ENCODE data around the gene CFAP221. TPM values are rescaled to one million over a fixed set of nuclear protein-coding genes. Genes with fewer than 3 reads are reported as not detected.
A peak's percentile ranks its signal among the peaks of the same experiment; 100 is the strongest.

Gene CFAP221
- total RNA-seq, 2 experiments from 2014 or later: not detected

- Mint-ChIP-seq H3K4me1 (peaks cover 7% of the 10 kb centered on the region), H3K27me3 (no peaks in the 10 kb centered on the region), H3K36me3 (ENCODE audit: low read depth) (no peaks in the 10 kb centered on the region), H3K27ac (no peak overlapping the region), H3K4me3 (no peak overlapping the region), H3K9me3 (ENCODE audit: low read depth) (no peaks in the 10 kb centered on the region)
- intact Hi-C loops (cut with DNase I, micrococcal nuclease): no loop called here
- POLR2A ChIA-PET: no interaction called here
- DNase-seq (no peak), ATAC-seq (no peak)
- CTCF ChIA-PET: interaction anchor here (0.9 kb wide), 1 partner anchor 13 kb away, joined by 3 read pairs; no protein-coding TSS in a partner anchor
These were observed 129.5 kb downstream of the CFAP221 start for GRCh38 chr2:119673796-119674195.

GRCh38 chr2:119674711-119675500, 130.7 kb downstream of the CFAP221 start:
- no peak for ATAC-seq
- peaks cover 6% of the 10 kb centered on the region for H3K36me3 Mint-ChIP-seq (ENCODE audit: low read depth)
- H3K9me3 Mint-ChIP-seq (ENCODE audit: low read depth): no peaks in the 10 kb centered on the region
- no peak overlapping the region for H3K27ac Mint-ChIP-seq
- DNase-seq: no peak
- peaks cover 7% of the 10 kb centered on the region for H3K4me1 Mint-ChIP-seq
- no peaks in the 10 kb centered on the region for H3K27me3 Mint-ChIP-seq
- ChIA-PET POLR2A (no interaction called here), CTCF (interaction anchor here (0.6 to 1.6 kb wide), 5 partner anchors 11 to 638 kb away, joined by 3 to 4 read pairs (median 3); no protein-coding TSS in a partner anchor)
- no peak overlapping the region for H3K4me3 Mint-ChIP-seq
- intact Hi-C loops (cut with DNase I, micrococcal nuclease): no loop called here

GRCh38 chr2:119678021-119678656, 133.9 kb downstream of the CFAP221 start:
- Mint-ChIP-seq H3K4me3 (peak overlapping the region; percentile 87), H3K27ac (peak overlapping the region; percentile 73), H3K4me1 (peaks cover 26% of the 10 kb centered on the region), H3K27me3 (no peaks in the 10 kb centered on the region), H3K36me3 (ENCODE audit: low read depth) (peaks cover 25% of the 10 kb centered on the region), H3K9me3 (ENCODE audit: low read depth) (no peaks in the 10 kb centered on the region)
- intact Hi-C loops (cut with DNase I, micrococcal nuclease): loop anchor here in 1 of 2 experiments (2.0 kb wide), 1 partner anchor 545 kb away; the partner anchor contains the start of gene TMEM185B
- DNase-seq (no peak), ATAC-seq (peak; percentile 3)
- POLR2A ChIA-PET: interaction anchor here (0.6 to 1.2 kb wide), 3 partner anchors 17 to 339 kb away, joined by 4 to 6 read pairs (median 4); no protein-coding TSS in a partner anchor
- CTCF ChIA-PET: interaction anchor here (0.5 to 1.5 kb wide), 10 partner anchors 19 to 498 kb away, joined by 3 to 11 read pairs (median 4); no protein-coding TSS in a partner anchor

DNA sequence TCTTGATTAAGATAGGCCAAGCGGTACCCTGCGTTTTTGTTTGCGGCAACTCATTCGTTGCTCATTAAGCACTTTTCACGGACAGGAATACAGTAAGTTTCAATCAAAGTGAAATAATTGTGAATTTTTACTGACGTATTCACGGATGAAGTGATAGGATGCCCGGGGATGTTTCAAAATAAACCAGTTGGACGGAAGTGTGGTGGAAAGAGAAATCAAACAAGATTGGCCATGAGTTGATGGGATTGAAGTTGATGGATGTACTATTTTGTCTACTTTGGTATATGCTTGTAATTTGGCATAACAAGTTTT, 135.2 kb downstream of the CFAP221 start:
- Mint-ChIP-seq H3K36me3 (ENCODE audit: low read depth) (peaks cover 28% of the 10 kb centered on the region), H3K4me1 (peaks cover 35% of the 10 kb centered on the region), H3K4me3 (peak overlapping the region; percentile 87), H3K9me3 (ENCODE audit: low read depth) (no peaks in the 10 kb centered on the region), H3K27me3 (no peaks in the 10 kb centered on the region), H3K27ac (peak overlapping the region; percentile 88)
- peak; percentile 2 for ATAC-seq
- intact Hi-C loops (cut with DNase I, micrococcal nuclease): loop anchor here (1.0 to 2.0 kb wide), 8 partner anchors 80 to 573 kb away; partner anchors contain the start of genes PTPN4 (in 2 of the 2), CFAP221 (in 1 of the 2), EPB41L5 (in 1 of the 2) and RALB (in 1 of the 2)
- POLR2A ChIA-PET: interaction anchor here (1.2 kb wide), 1 partner anchor 16 kb away, joined by 4 read pairs; no protein-coding TSS in a partner anchor
- CTCF ChIA-PET: interaction anchor here (1.4 to 1.5 kb wide), 2 partner anchors 24 to 497 kb away, joined by 6 to 11 read pairs; no protein-coding TSS in a partner anchor
- DNase-seq: no peak

GRCh38 chr2:119679846-119680245, 135.6 kb downstream of the CFAP221 start:
- Mint-ChIP-seq H3K36me3 (ENCODE audit: low read depth) (peaks cover 28% of the 10 kb centered on the region), H3K27me3 (no peaks in the 10 kb centered on the region), H3K9me3 (ENCODE audit: low read depth) (no peaks in the 10 kb centered on the region), H3K27ac (peak overlapping the region; percentile 88), H3K4me1 (peaks cover 35% of the 10 kb centered on the region), H3K4me3 (peak overlapping the region; percentile 87)
- CTCF ChIA-PET: no interaction called here
- ATAC-seq (no peak), DNase-seq (no peak)
- intact Hi-C loops (cut with DNase I, micrococcal nuclease): loop anchor here (1.0 to 2.0 kb wide), 8 partner anchors 79 to 572 kb away; partner anchors contain the start of genes PTPN4 (in 2 of the 2), CFAP221 (in 1 of the 2), EPB41L5 (in 1 of the 2) and RALB (in 1 of the 2)
- POLR2A ChIA-PET: no interaction called here

GRCh38 chr2:119680457-119681202, 136.4 kb downstream of the CFAP221 start:
- H3K36me3 Mint-ChIP-seq (ENCODE audit: low read depth): peaks cover 28% of the 10 kb centered on the region
- H3K9me3 Mint-ChIP-seq (ENCODE audit: low read depth): no peaks in the 10 kb centered on the region
- ChIA-PET POLR2A (interaction anchor here (0.8 kb wide), 1 partner anchor 313 kb away, joined by 3 read pairs; no protein-coding TSS in a partner anchor), CTCF (no interaction called here)
- no peak for ATAC-seq
- intact Hi-C loops (cut with DNase I, micrococcal nuclease): no loop called here
- peaks cover 35% of the 10 kb centered on the region for H3K4me1 Mint-ChIP-seq
- no peaks in the 10 kb centered on the region for H3K27me3 Mint-ChIP-seq
- no peak overlapping the region for H3K27ac Mint-ChIP-seq
- peak overlapping the region; percentile 87 for H3K4me3 Mint-ChIP-seq
- DNase-seq: no peak

DNA sequence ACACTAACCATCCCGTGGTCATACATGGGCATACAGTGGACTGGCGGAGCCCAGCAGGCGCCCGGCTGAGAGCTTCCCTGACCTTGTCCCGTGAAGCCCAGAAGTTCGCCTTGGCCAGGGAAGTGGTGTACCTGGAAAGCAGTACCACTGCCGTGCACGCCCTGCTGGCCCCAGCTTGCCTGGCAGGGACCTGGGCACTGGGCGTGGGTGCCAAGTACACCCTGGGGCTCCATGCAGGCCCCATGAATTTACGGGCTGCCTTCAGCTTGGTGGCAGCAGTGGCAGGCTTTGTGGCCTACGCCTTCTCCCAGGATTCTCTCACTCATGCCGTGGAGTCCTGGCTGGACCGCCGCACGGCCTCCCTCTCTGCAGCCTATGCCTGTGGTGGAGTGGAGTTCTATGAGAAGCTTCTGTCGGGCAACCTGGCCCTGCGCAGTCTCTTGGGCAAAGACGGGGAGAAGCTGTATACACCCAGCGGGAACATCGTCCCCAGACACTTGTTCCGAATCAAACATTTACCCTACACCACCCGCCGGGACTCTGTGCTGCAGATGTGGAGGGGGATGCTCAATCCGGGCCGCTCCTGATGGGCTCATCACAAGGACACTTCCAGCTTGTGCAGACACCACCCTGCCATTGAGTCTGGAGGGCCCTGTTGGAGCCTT, 137.1 kb downstream of the CFAP221 start:
- CTCF ChIA-PET: interaction anchor here (0.6 to 0.7 kb wide), 2 partner anchors 10 to 12 kb away, joined by 3 read pairs; no protein-coding TSS in a partner anchor
- DNase-seq (no peak), ATAC-seq (no peak)
- Mint-ChIP-seq H3K4me1 (peaks cover 35% of the 10 kb centered on the region), H3K27me3 (no peaks in the 10 kb centered on the region), H3K9me3 (ENCODE audit: low read depth) (no peaks in the 10 kb centered on the region), H3K36me3 (ENCODE audit: low read depth) (peaks cover 32% of the 10 kb centered on the region), H3K4me3 (peak overlapping the region; percentile 87), H3K27ac (no peak overlapping the region)
- intact Hi-C loops (cut with DNase I, micrococcal nuclease): no loop called here
- POLR2A ChIA-PET: interaction anchor here (0.8 kb wide), 1 partner anchor 314 kb away, joined by 3 read pairs; no protein-coding TSS in a partner anchor

- Mint-ChIP-seq H3K36me3 (ENCODE audit: low read depth) (peaks cover 32% of the 10 kb centered on the region), H3K4me1 (peaks cover 35% of the 10 kb centered on the region), H3K9me3 (ENCODE audit: low read depth) (no peaks in the 10 kb centered on the region), H3K27me3 (no peaks in the 10 kb centered on the region), H3K27ac (no peak overlapping the region), H3K4me3 (no peak overlapping the region)
- ChIA-PET POLR2A (no interaction called here), CTCF (interaction anchor here (0.6 to 0.7 kb wide), 2 partner anchors 9 to 12 kb away, joined by 3 read pairs; no protein-coding TSS in a partner anchor)
- no peak for ATAC-seq
- no peak for DNase-seq
- intact Hi-C loops (cut with DNase I, micrococcal nuclease): no loop called here
These were observed 137.6 kb downstream of the CFAP221 start for GRCh38 chr2:119681868-119682220.

- Mint-ChIP-seq H3K36me3 (ENCODE audit: low read depth) (peaks cover 38% of the 10 kb centered on the region), H3K9me3 (ENCODE audit: low read depth) (no peaks in the 10 kb centered on the region), H3K4me3 (no peak overlapping the region), H3K4me1 (peaks cover 35% of the 10 kb centered on the region), H3K27ac (no peak overlapping the region), H3K27me3 (no peaks in the 10 kb centered on the region)
- ATAC-seq (no peak), DNase-seq (no peak)
- ChIA-PET CTCF (interaction anchor here (0.9 kb wide), 1 partner anchor 15 kb away, joined by 4 read pairs; no protein-coding TSS in a partner anchor), POLR2A (interaction anchor here (0.5 kb wide), 1 partner anchor 492 kb away, joined by 10 read pairs; no protein-coding TSS in a partner anchor)
- intact Hi-C loops (cut with DNase I, micrococcal nuclease): no loop called here
These were observed 138.3 kb downstream of the CFAP221 start for GRCh38 chr2:119682578-119682977.

DNA sequence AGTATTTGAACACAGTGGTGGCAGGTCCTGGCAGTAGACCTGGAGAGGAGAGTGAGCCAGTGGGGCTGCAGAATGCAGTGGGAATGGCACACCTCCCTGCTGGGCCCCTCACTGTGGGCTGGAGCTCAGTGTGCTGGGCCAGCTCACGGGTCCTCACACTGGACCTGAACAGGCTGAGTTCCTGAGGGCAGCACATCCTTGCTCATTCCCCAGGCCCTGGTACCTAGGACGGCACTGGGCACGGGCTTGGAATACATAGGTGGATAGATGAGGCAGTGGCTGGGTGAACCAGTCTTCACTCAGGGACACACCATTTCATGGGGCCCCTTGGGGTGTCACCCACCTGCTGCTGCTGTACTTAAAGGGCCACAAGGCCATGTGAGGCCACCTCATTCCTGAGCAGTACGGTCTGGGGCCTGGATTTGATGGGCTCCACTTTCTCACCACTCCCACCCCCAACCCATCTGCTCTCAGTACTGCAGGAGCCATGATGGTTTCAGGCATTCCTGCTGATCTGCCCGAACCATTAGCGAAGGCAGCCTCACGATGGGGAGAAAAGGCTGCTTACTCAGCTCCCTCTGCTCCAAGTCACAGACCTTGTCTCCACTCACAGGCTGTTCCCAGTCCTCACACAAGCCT, 138.9 kb downstream of the CFAP221 start:
- CTCF ChIA-PET: interaction anchor here (0.9 kb wide), 1 partner anchor 15 kb away, joined by 4 read pairs; no protein-coding TSS in a partner anchor

More for the DNA sequence above, 138.9 kb downstream of the CFAP221 start:
- Mint-ChIP-seq H3K9me3 (ENCODE audit: low read depth) (no peaks in the 10 kb centered on the region), H3K27ac (no peak overlapping the region), H3K4me1 (peaks cover 31% of the 10 kb centered on the region), H3K4me3 (no peak overlapping the region), H3K27me3 (no peaks in the 10 kb centered on the region), H3K36me3 (ENCODE audit: low read depth) (peaks cover 38% of the 10 kb centered on the region)
- intact Hi-C loops (cut with DNase I, micrococcal nuclease): no loop called here
- no peak for ATAC-seq
- POLR2A ChIA-PET: interaction anchor here (0.5 kb wide), 1 partner anchor 492 kb away, joined by 10 read pairs; no protein-coding TSS in a partner anchor
- no peak for DNase-seq

Data from activated CD4-positive, alpha-beta T cell treated with anti-CD3 and anti-CD28 coated beads for 36 hours (primary cell).